Measurements from ENCODE around the gene CARMIL1.

Gene CARMIL1

GRCh38 chr6:25233226-25233625 is 45.9 kb upstream of the CARMIL1 start (continued):
- TF ChIP-seq ZNF785 (tag by site-specific recombination; IDR thresholded peaks at IDR 0.05) = no peak
- TF ChIP-seq ZNF473 (tag by site-specific recombination; IDR thresholded peaks at IDR 0.05) = no peak
- TF ChIP-seq ZNF280C (tag by site-specific recombination; IDR thresholded peaks at IDR 0.05) = no peak
- no peak for TF ChIP-seq ZNF221 (tag by site-specific recombination; IDR thresholded peaks at IDR 0.05; ENCODE audit: borderline replicate concordance)

GRCh38 chr6:25237579-25237978 is 41.6 kb upstream of the CARMIL1 start:
- no peak for TF ChIP-seq TCF7L2 (IDR thresholded peaks at IDR 0.05; ENCODE audit: borderline replicate concordance, low read depth, low read length)
- TF ChIP-seq ZBTB1 (tag by site-specific recombination; IDR thresholded peaks at IDR 0.05) = no peak
- TF ChIP-seq ZNF248 (tag by site-specific recombination; IDR thresholded peaks at IDR 0.05) = no peak
- TF ChIP-seq ZNF16 (tag by site-specific recombination; IDR thresholded peaks at IDR 0.05; ENCODE audit: low read depth) = no peak
- no peak for TF ChIP-seq ZNF530 (tag by site-specific recombination; IDR thresholded peaks at IDR 0.05; ENCODE audit: low read depth)
- no peak for TF ChIP-seq ZNF37A (tag by site-specific recombination; IDR thresholded peaks at IDR 0.05)
- 0 out of 2 replicates have a peak, but pooled peaks have one; percentile 52 for TF ChIP-seq ZNF600 (tag by site-specific recombination; IDR thresholded peaks at IDR 0.05)
- TF ChIP-seq ZNF768 (tag by site-specific recombination; IDR thresholded peaks at IDR 0.05) = no peak
- TF ChIP-seq ZNF302 (tag by site-specific recombination; IDR thresholded peaks at IDR 0.05; ENCODE audit: low read depth) = no peak
- ChIA-PET CTCF (interaction anchor here (0.5 kb wide), 1 partner anchor 165 kb away, joined by 6 read pairs; no protein-coding TSS in a partner anchor), POLR2A (interaction anchor here (0.6 kb wide), 1 partner anchor 42 kb away, joined by 3 read pairs; the partner anchor contains the start of gene CARMIL1)
- H3K9me3 ChIP-seq (ENCODE audit: control insufficient read depth, insufficient read depth, low read depth, low read length) = no peaks in the 10 kb centered on the region
- no peaks in the 10 kb centered on the region for H3K36me3 ChIP-seq (ENCODE audit: control insufficient read depth in 2 of 2, insufficient read depth in 1 of 2, low read length in 2 of 2)
- no peak overlapping the region for H3K4me3 ChIP-seq (ENCODE audit: low read depth, low read length)
- peaks cover 10% of the 10 kb centered on the region for H3K4me1 ChIP-seq (ENCODE audit: control insufficient read depth, insufficient read depth, low read length)
- no peak overlapping the region for H3K27ac ChIP-seq (ENCODE audit: extremely low read depth, low read depth, low read length)

- Histone ChIP-seq H3K4me3 (ENCODE audit: low read depth, low read length) (no peak overlapping the region), H3K36me3 (ENCODE audit: control insufficient read depth in 2 of 2, insufficient read depth in 1 of 2, low read length in 2 of 2) (no peaks in the 10 kb centered on the region), H3K27ac (ENCODE audit: extremely low read depth, low read depth, low read length) (no peak overlapping the region), H3K9me3 (ENCODE audit: control insufficient read depth, insufficient read depth, low read depth, low read length) (no peaks in the 10 kb centered on the region), H3K4me1 (ENCODE audit: control insufficient read depth, insufficient read depth, low read length) (peaks cover 10% of the 10 kb centered on the region)
- ChIA-PET CTCF (interaction anchor here (0.7 to 1.6 kb wide), 2 partner anchors 20 to 168 kb away, joined by 3 to 4 read pairs; no protein-coding TSS in a partner anchor), POLR2A (no interaction called here)
- TF ChIP-seq ZNF561 (tag by site-specific recombination; IDR thresholded peaks at IDR 0.05; ENCODE audit: borderline replicate concordance) (0 out of 2 replicates have a peak, but pooled peaks have one; percentile 6), ZSCAN5A (tag by site-specific recombination; IDR thresholded peaks at IDR 0.05) (no peak), BCL6B (tag by site-specific recombination; IDR thresholded peaks at IDR 0.05) (peak; percentile 74; the same call in 1 of the 2 replicates)
Measured at GRCh38 chr6:25239059-25239458, 40.1 kb upstream of the CARMIL1 start.
